ENCODE data around the gene KIAA0232. TPM values are rescaled to one million over a fixed set of nuclear protein-coding genes. Genes with fewer than 3 reads are reported as not detected.
"Not testable (repeated sequence)": the region's sequence is repeated elsewhere in the genome, so short reads cannot be mapped to it uniquely, and the experiment has no call there.

Gene KIAA0232
- total and polyA plus RNA-seq, 2 of the 8 experiments (the other 6 are each of a cell fraction or from before 2014, with no cell fraction given), result 5.6 to 23.3 TPM

- H3K4me1 ChIP-seq (replicated peaks in 1 of 4; ENCODE audit: control insufficient read depth in 3 of 4, insufficient read depth in 4 of 4, low read length in 3 of 4); H4K91ac ChIP-seq (replicated peaks; ENCODE audit: insufficient read length, low read length); H4K20me1 ChIP-seq (replicated peaks in 1 of 2; ENCODE audit: control insufficient read depth in 1 of 2, insufficient read depth in 2 of 2, low read length in 2 of 2); H3K27ac ChIP-seq (ENCODE audit: low read depth, low read length); H3K9ac ChIP-seq (replicated peaks in 1 of 4; ENCODE audit: extremely low read depth in 1 of 4, low read depth in 3 of 4, low read length in 3 of 4); H3K36me3 ChIP-seq (ENCODE audit: control insufficient read depth in 2 of 4, insufficient read depth in 4 of 4, low read length in 3 of 4); H3K23ac ChIP-seq (ENCODE audit: insufficient read length); H3K79me2 ChIP-seq (ENCODE audit: control insufficient read depth in 1 of 2, insufficient read depth in 2 of 2, low read length in 2 of 2); H2BK15ac ChIP-seq (ENCODE audit: low read length); H3K79me1 ChIP-seq (ENCODE audit: low read depth, low read length); H2BK20ac ChIP-seq (ENCODE audit: low read length); H3K14ac ChIP-seq (ENCODE audit: insufficient read length); H3K4me3 ChIP-seq (ENCODE audit: extremely low read depth in 1 of 4, insufficient read depth in 2 of 4, low read depth in 3 of 4, low read length in 4 of 4); H2AFZ ChIP-seq (ENCODE audit: low read length); H3K4me2 ChIP-seq (ENCODE audit: insufficient read depth in 1 of 2, low read depth in 2 of 2, low read length in 2 of 2); FAIRE-seq; H2BK5ac ChIP-seq (ENCODE audit: low read depth, low read length); H2BK12ac ChIP-seq (ENCODE audit: low read depth, low read length); H3K23me2 ChIP-seq (ENCODE audit: low read depth, low read length); H3K56ac ChIP-seq (replicated peaks; ENCODE audit: insufficient read length, low read depth, low read length); H2BK120ac ChIP-seq (replicated peaks; ENCODE audit: low read depth, low read length); H4K8ac ChIP-seq (ENCODE audit: extremely low read depth, insufficient read depth, low read length); POLR2A ChIA-PET (ENCODE audit: partially characterized antibody); H3K18ac ChIP-seq (ENCODE audit: extremely low read depth, low read length); H2AK5ac ChIP-seq (ENCODE audit: low read depth, low read length); H3K27me3 ChIP-seq (replicated peaks in 1 of 4; ENCODE audit: control insufficient read depth in 3 of 4, extremely low read depth in 1 of 4, insufficient read depth in 3 of 4, low read length in 3 of 4); H4K5ac ChIP-seq (ENCODE audit: insufficient read length, low read depth, low read length); H3K9me3 ChIP-seq (ENCODE audit: insufficient read depth in 2 of 2, low read depth in 1 of 2, low read length in 1 of 2); H3K4ac ChIP-seq (replicated peaks; ENCODE audit: insufficient read length, low read depth, low read length); DNase-seq (ENCODE audit: low read depth in 1 of 2, low spot score in 2 of 2): not testable (repeated sequence)
- CTCF ChIA-PET (ENCODE audit: partially characterized antibody), result interaction anchor here (1.7 to 3.7 kb wide), 4 partner anchors 8 to 179 kb away, joined by 5 to 12 read pairs (median 8); partner anchors contain the start of gene TBC1D14
- 93% methylated on average over 7 of the region's 9 CpGs; no CpG with 5 or more reads in 1 of the 2 experiments for WGBS, 2 experiments (ENCODE audit: extremely low coverage in 1 of 2, insufficient coverage in 1 of 2, insufficient read length in 1 of 2, insufficient replicate concordance in 2 of 2, low coverage in 1 of 2, low lambda C conversion rate in 2 of 2, missing lambda C conversion rate in 1 of 2)
Measured at GRCh38 chr4:6890971-6891370, 108.4 kb downstream of the KIAA0232 start.

Measured in H1 (cell line).